ENCODE data around the gene C11orf58.

Gene C11orf58

GRCh38 chr11:16793511-16793910 lies 55.1 kb downstream of the C11orf58 start:
- no peak for DNase-seq (ENCODE audit: low read depth)
- H3K4me3 ChIP-seq (ENCODE audit: low read depth, low read length): no peak overlapping the region

GRCh38 chr11:16794047-16794818 lies 55.8 kb downstream of the C11orf58 start:
- DNase-seq (ENCODE audit: low read depth): no peak
- TF ChIP-seq CTCF (IDR thresholded peaks at IDR 0.05; ENCODE audit: control insufficient read depth, extremely low read depth, insufficient read depth): no peak
- H3K4me3 ChIP-seq (ENCODE audit: low read depth, low read length): no peak overlapping the region

More at GRCh38 chr11:16793511-16793910, 55.1 kb downstream of the C11orf58 start:
- no peak for TF ChIP-seq CTCF (IDR thresholded peaks at IDR 0.05; ENCODE audit: control insufficient read depth, extremely low read depth, insufficient read depth)

GRCh38 chr11:16795146-16795545 lies 56.7 kb downstream of the C11orf58 start:
- no peak for DNase-seq (ENCODE audit: low read depth)
- H3K4me3 ChIP-seq (ENCODE audit: low read depth, low read length): no peak overlapping the region
- no peak for TF ChIP-seq CTCF (IDR thresholded peaks at IDR 0.05; ENCODE audit: control insufficient read depth, extremely low read depth, insufficient read depth)

- no peak overlapping the region for H3K4me3 ChIP-seq (ENCODE audit: low read depth, low read length)
- TF ChIP-seq CTCF (IDR thresholded peaks at IDR 0.05; ENCODE audit: control insufficient read depth, extremely low read depth, insufficient read depth): no peak
- DNase-seq (ENCODE audit: low read depth): no peak
These were observed 57.9 kb downstream of the C11orf58 start for GRCh38 chr11:16796311-16796710.

GRCh38 chr11:16797776-16798175 lies 59.3 kb downstream of the C11orf58 start:
- no peak for DNase-seq (ENCODE audit: low read depth)
- TF ChIP-seq CTCF (IDR thresholded peaks at IDR 0.05; ENCODE audit: control insufficient read depth, extremely low read depth, insufficient read depth): no peak
- H3K4me3 ChIP-seq (ENCODE audit: low read depth, low read length): no peak overlapping the region

GRCh38 chr11:16799221-16799620 lies 60.8 kb downstream of the C11orf58 start:
- no peak for TF ChIP-seq CTCF (IDR thresholded peaks at IDR 0.05; ENCODE audit: control insufficient read depth, extremely low read depth, insufficient read depth)
- H3K4me3 ChIP-seq (ENCODE audit: low read depth, low read length): no peak overlapping the region
- no peak for DNase-seq (ENCODE audit: low read depth)

- H3K4me3 ChIP-seq (ENCODE audit: low read depth, low read length): no peak overlapping the region
- no peak for TF ChIP-seq CTCF (IDR thresholded peaks at IDR 0.05; ENCODE audit: control insufficient read depth, extremely low read depth, insufficient read depth)
- no peak for DNase-seq (ENCODE audit: low read depth)
These were observed 61.4 kb downstream of the C11orf58 start for GRCh38 chr11:16799890-16800289.

Data from LNCaP clone FGC (cell line).